Smooth muscle cell (in vitro differentiated cells): Measurements from ENCODE around the gene IL16. TPM values are rescaled to one million over a fixed set of nuclear protein-coding genes. Genes with fewer than 3 reads are reported as not detected.
A peak's percentile ranks its signal among the peaks of the same experiment; 100 is the strongest.

Experiments used
- DNase-seq: peaks from one replicate; lab custom pipeline; 2025; ENCODE audit not compliant: unreplicated experiment; lab: John Stamatoyannopoulos, UW
- H2AFZ ChIP-seq: fragments of 200-600 bp; sonication (generic); 2 replicates; pipeline ENCODE4 v1.6.0; 2016; ENCODE audit warnings: antibody characterized with exemption, low read depth, mild to moderate bottlenecking
- H3F3A ChIP-seq: fragments of 200-600 bp; sonication (generic); 2 replicates; pipeline ENCODE4 v1.6.0; 2017; ENCODE audit warnings: antibody characterized with exemption, low read depth
- H3K27ac ChIP-seq: fragments of 200-600 bp; sonication (generic); 2 replicates; pipeline ENCODE4 v1.5.1; 2016; ENCODE audit warnings: low read depth, mild to moderate bottlenecking
- H3K27me3 ChIP-seq: fragments of 200-600 bp; sonication (generic); 2 replicates; pipeline ENCODE4 v1.6.1; 2016; ENCODE audit warnings: low read depth, mild to moderate bottlenecking
- H3K36me3 ChIP-seq: fragments of 200-600 bp; sonication (generic); 2 replicates; pipeline ENCODE4 v1.5.1; 2016; ENCODE audit warnings: low read depth
- H3K4me1 ChIP-seq: fragments of 200-600 bp; sonication (generic); 2 replicates; pipeline ENCODE4 v1.5.1; 2016; ENCODE audit warnings: low read depth
- H3K4me2 ChIP-seq: fragments of 200-600 bp; sonication (generic); 2 replicates; pipeline ENCODE4 v1.6.0; 2016; ENCODE audit warnings: mild to moderate bottlenecking
- H3K4me3 ChIP-seq: fragments of 200-600 bp; sonication (generic); 2 replicates; pipeline ENCODE4 v1.5.1; 2016; ENCODE audit warnings: mild to moderate bottlenecking
- H3K79me2 ChIP-seq: fragments of 200-600 bp; sonication (generic); 2 replicates; pipeline ENCODE4 v1.6.0; 2016; ENCODE audit warnings: low read depth, mild to moderate bottlenecking
- H3K9ac ChIP-seq: fragments of 200-600 bp; sonication (generic); 2 replicates; pipeline ENCODE4 v1.6.0; 2016; ENCODE audit warnings: low read depth
- H3K9me3 ChIP-seq: fragments of 200-600 bp; sonication (generic); replicated peaks from 2 replicates; pipeline ENCODE4 v1.5.1; 2016; ENCODE audit warnings: low read depth
- H4K20me1 ChIP-seq: fragments of 200-600 bp; sonication (generic); 2 replicates; pipeline ENCODE4 v1.6.0; 2016; ENCODE audit warnings: low read depth
- WGBS: methylation state at CpG from one replicate; pipeline ENCODE4 v1.1.7; 2016; ENCODE audit warnings: low lambda C conversion rate; 5-methylcytosine and 5-hydroxymethylcytosine counted together
- polyA plus RNA-seq: library from polyadenylated mRNA; unstranded; fragments of >200 nt; fragmentation: Nextera tagmentation; extraction: Ambion mirVana; gene quantifications from 2 replicates; pipeline ENCODE4 v1.2.1, GENCODE V29; 2016
- total RNA-seq: library from RNA; depleted of rRNA; stranded (reverse); fragments of >200 nt; gene quantifications from 2 replicates; pipeline ENCODE4 v1.2.3, GENCODE V29; 2014
- TF ChIP-seq, protein P1 (sequence below): fragments of 200-600 bp; sonication (generic); IDR thresholded peaks from 2 replicates; pipeline ENCODE4 v1.5.1; 2017; ENCODE audit warnings: borderline replicate concordance, mild to moderate bottlenecking, antibody characterized with exemption; ENCODE audit not compliant: insufficient read depth, poor library complexity, severe bottlenecking

Gene IL16
- total and polyA plus RNA-seq, 2 experiments from 2014 or later: 1.3 to 1.4 TPM

DNA sequence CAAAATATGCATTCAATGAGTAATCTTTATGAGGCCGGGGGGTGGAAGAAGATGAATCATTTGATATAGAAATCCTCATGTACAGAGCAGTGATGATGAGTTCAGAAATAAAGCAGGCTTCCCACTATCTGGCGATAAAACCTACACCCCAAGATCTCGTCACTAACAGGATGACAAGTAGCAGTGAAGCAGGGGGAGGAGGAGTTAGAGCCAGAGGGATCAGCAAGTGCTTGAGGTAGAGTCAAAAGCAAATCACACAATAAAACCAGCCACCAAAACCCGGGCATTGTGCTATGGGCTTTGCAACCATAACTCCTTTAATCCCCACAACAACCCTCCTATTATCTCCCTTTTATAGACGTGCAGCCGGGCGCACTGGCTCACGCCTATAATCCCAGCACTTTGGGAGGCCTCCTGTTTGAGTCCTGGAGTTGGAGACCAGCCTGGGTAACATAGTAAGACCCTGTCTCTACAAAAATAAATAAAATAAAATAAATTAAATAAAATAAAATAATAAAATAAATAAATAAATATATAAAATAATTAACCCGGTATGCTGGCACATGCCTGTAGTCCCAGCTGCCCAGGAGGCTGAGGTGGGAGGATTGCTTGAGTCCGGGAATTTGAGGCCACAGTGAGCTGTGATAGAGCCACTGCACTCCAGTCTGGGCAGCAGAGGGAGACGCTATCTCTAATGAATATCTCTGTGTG, 74.3 kb downstream of the IL16 start:
- H3K36me3 ChIP-seq: no peaks in the 10 kb centered on the region
- no peaks in the 10 kb centered on the region for H3K27me3 ChIP-seq
- H3K4me2 ChIP-seq: peak overlapping the region; percentile 55
- no peaks in the 10 kb centered on the region for H3K9me3 ChIP-seq
- peaks cover 20% of the 10 kb centered on the region for H3K4me1 ChIP-seq
- H4K20me1 ChIP-seq: no peaks in the 10 kb centered on the region
- H3K27ac ChIP-seq: no peak overlapping the region
- H3K9ac ChIP-seq: no peak overlapping the region
- no peak overlapping the region for H3K4me3 ChIP-seq
- TF ChIP-seq, protein P1, sequence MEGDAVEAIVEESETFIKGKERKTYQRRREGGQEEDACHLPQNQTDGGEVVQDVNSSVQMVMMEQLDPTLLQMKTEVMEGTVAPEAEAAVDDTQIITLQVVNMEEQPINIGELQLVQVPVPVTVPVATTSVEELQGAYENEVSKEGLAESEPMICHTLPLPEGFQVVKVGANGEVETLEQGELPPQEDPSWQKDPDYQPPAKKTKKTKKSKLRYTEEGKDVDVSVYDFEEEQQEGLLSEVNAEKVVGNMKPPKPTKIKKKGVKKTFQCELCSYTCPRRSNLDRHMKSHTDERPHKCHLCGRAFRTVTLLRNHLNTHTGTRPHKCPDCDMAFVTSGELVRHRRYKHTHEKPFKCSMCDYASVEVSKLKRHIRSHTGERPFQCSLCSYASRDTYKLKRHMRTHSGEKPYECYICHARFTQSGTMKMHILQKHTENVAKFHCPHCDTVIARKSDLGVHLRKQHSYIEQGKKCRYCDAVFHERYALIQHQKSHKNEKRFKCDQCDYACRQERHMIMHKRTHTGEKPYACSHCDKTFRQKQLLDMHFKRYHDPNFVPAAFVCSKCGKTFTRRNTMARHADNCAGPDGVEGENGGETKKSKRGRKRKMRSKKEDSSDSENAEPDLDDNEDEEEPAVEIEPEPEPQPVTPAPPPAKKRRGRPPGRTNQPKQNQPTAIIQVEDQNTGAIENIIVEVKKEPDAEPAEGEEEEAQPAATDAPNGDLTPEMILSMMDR: no peak
- no peak overlapping the region for H2AFZ ChIP-seq
- WGBS: 51% methylated on average over 11 of the region's 11 CpGs
- no peaks in the 10 kb centered on the region for H3F3A ChIP-seq
- no peak for DNase-seq
- no peaks in the 10 kb centered on the region for H3K79me2 ChIP-seq

DNA sequence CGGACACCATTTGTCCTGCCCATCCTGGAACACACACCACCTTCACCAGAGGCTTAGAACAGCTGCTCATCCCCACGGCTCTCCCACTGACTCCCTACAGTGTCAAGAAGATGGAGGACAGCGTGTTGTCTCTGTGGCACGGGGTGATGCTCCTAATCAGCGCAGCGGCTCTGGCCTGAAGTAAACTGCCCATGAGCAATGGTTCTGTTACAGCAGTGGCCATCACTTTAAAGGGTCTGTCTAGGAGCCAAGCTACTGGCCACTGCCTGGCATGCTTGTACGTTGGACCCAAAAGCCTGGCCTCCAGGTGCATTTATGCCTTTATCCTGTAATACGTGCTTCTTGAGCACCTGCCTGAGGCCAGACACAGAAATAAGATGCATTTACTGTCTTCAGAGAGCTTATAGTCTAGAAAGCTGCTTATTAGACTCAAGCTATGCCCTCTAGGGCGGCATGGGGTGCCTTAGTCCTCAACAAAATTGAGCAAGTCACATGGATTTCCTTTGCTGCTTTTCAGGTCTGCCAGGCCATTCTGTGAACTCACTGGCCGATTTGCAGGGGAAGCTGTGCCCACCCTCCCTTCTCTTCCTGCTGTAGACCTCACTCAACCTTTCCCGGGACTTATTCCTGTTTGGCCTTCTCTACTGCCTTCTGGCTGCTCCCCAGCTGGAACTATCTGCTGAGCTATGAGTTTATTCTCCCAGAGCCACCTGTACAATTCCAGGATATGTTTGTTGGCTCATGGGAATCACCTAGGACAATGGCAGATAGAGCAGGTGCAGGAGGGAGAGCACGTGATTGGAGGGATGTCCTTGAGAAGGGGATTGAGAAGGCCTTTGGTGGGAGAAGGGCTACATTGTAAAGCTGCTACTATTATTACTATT, 75.3 kb downstream of the IL16 start:
- WGBS: 88% methylated on average over 12 of the region's 12 CpGs

DNA sequence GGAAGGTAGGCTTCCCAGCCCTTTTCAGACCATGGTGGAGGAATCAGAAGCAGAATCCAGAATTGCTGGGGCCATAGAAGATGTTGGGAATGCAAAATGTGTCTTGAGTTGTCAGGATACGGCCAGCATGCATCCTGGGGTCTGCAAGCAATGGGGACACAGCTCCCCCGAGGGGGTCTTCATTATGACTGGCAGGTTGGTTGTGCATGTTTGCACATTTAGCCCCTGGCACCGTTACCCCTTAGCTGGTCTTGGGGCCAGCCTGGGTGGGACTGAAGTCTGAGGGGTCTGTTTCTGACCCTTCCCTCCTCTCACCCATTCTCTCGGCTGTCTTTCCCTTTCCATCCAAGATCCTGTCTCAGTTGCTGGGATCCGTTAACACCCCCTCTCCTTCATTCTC, 76.5 kb downstream of the IL16 start:
- H3K27me3 ChIP-seq: no peaks in the 10 kb centered on the region
- H3F3A ChIP-seq: no peaks in the 10 kb centered on the region
- TF ChIP-seq, protein P1: no peak
- no peak for DNase-seq
- H3K9ac ChIP-seq: no peak overlapping the region
- no peaks in the 10 kb centered on the region for H3K79me2 ChIP-seq
- 90% methylated on average over 5 of the region's 5 CpGs for WGBS
- H3K4me3 ChIP-seq: no peak overlapping the region
- H3K27ac ChIP-seq: no peak overlapping the region
- H3K36me3 ChIP-seq: no peaks in the 10 kb centered on the region
- H3K4me1 ChIP-seq: peaks cover 16% of the 10 kb centered on the region
- no peaks in the 10 kb centered on the region for H4K20me1 ChIP-seq
- no peak overlapping the region for H3K4me2 ChIP-seq
- no peak overlapping the region for H2AFZ ChIP-seq
- peaks cover 4% of the 10 kb centered on the region for H3K9me3 ChIP-seq

More for the DNA sequence above, 75.3 kb downstream of the IL16 start:
- Histone ChIP-seq H3K36me3 (no peaks in the 10 kb centered on the region), H4K20me1 (no peaks in the 10 kb centered on the region), H2AFZ (no peak overlapping the region), H3K4me3 (no peak overlapping the region), H3K27ac (no peak overlapping the region), H3F3A (no peaks in the 10 kb centered on the region), H3K79me2 (no peaks in the 10 kb centered on the region), H3K9ac (no peak overlapping the region), H3K9me3 (peaks cover 3% of the 10 kb centered on the region), H3K4me2 (no peak overlapping the region), H3K27me3 (no peaks in the 10 kb centered on the region), H3K4me1 (peaks cover 16% of the 10 kb centered on the region)
- TF ChIP-seq, protein P1: no peak
- no peak for DNase-seq
